Measurements from ENCODE around the gene GRIN3B.

Gene GRIN3B

DNA sequence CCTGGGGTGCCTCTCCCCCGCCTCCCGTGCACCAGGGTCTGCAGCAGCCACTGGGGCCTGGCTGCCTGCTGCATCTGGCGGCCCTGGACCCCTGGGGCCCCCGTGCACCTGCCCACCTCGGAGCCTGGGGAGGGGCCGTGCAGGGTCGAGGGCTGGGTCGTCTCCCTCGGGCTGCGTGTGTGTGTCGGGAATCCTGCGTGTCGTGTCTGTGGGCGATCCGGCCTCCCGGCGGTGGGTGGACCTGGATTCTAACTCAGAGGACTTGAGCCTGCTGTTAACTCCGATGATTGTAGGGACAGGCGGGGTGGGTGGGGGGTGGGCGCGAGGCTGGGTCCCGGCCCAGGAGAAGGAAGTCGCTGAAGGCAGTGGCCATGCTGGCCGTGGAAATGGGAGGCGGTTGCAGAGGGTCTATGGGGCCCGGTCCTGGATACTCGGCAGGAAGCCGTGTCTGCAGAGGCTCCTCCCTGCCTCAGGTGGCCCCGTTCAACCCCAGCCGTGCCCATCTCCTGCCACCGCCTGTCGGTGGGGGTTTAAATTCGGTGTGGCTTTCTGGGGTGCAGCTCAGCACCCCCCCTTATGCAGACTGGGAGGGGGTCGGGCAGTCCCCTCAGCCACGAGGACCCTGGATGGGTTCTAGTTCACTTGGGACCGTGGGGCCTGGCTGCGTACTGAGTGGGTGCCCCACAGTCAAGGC, 25.5 kb upstream of the GRIN3B start:
- Histone ChIP-seq H3K36me3 (ENCODE audit: insufficient read depth, low read length) (peaks cover 23% of the 10 kb centered on the region), H2AFZ (ENCODE audit: low read depth, low read length) (no peak overlapping the region), H3K9me3 (ENCODE audit: low read length) (peaks cover 14% of the 10 kb centered on the region), H3K4me3 (ENCODE audit: low read length) (no peak overlapping the region), H3K27me3 (ENCODE audit: insufficient read depth, low read length) (no peaks in the 10 kb centered on the region), H3K4me1 (ENCODE audit: insufficient read depth, low read length) (peaks cover 6% of the 10 kb centered on the region)

DNA sequence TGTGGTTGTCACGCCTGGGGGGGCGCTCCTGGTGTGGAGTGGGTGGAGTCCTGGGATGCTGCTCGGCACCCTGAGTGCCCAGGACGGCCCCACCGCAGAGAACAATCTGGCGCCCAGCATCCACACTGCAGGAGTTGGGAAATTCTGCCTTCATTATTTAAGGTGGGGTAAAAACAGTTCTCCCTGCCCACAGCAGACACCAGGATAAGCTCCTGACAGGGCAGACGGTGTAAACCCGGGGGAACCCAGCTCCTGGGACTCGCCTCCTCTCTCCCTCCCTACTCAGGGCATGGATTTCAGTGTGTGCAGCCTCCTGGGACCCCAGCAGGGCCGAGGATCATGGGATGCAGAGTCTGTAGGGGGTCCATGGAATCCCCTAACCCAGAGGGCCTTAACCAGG, 23.7 kb upstream of the GRIN3B start:
- Histone ChIP-seq H3K4me1 (ENCODE audit: insufficient read depth, low read length) (peaks cover 16% of the 10 kb centered on the region), H3K4me3 (ENCODE audit: low read length) (no peak overlapping the region), H2AFZ (ENCODE audit: low read depth, low read length) (no peak overlapping the region), H3K36me3 (ENCODE audit: insufficient read depth, low read length) (peaks cover 10% of the 10 kb centered on the region), H3K9me3 (ENCODE audit: low read length) (peaks cover 3% of the 10 kb centered on the region), H3K27me3 (ENCODE audit: insufficient read depth, low read length) (no peaks in the 10 kb centered on the region)

DNA sequence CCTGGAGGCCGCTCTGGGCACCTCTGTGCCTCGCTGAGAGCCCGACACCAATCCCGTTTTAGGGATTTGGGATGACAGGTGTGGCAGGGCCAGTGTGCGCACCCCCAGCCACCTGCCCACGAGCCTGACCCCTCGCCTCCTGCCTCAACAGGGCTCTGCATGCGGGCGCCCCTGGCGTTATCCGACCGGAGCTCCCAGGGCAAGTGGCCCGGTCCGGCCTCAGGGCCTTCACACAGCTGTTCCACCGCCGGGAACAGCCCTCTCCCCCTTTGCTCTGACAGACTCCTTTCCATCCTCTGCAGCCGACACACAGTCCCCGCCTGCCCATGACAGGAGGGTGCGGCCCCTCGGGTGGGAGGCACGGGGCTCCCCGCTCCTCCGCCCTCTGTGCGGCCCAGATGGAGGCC, 23.2 kb upstream of the GRIN3B start:
- no peak overlapping the region for H3K4me3 ChIP-seq (ENCODE audit: low read length)

DNA sequence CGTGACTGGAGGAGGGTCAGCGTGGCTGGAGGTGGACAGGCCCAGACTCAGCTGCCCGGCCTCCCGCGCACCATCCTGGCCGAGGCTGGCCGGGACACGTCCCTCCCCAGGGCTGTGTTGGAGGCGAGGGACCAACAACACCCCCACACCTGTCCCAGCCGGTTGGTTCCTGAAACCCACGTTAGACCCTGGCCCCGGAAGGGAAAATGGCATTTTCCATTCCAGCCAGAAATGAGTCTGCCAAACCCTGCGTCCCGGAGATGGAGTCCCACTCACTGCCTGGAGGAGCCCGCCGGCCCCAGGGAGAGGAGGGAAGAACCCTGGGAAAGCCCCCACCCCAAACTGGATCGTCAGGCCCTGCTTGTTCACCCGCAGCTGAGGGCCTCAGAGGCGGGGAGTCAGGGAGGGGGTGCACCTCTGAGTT, 20.9 kb upstream of the GRIN3B start:
- Histone ChIP-seq H2AFZ (ENCODE audit: low read depth, low read length) (no peak overlapping the region), H3K4me3 (ENCODE audit: low read length) (no peak overlapping the region), H3K36me3 (ENCODE audit: insufficient read depth, low read length) (no peaks in the 10 kb centered on the region), H3K9me3 (ENCODE audit: low read length) (no peaks in the 10 kb centered on the region), H3K4me1 (ENCODE audit: insufficient read depth, low read length) (peaks cover 19% of the 10 kb centered on the region), H3K27me3 (ENCODE audit: insufficient read depth, low read length) (no peaks in the 10 kb centered on the region)

More for the DNA sequence above, 23.2 kb upstream of the GRIN3B start:
- H2AFZ ChIP-seq (ENCODE audit: low read depth, low read length): no peak overlapping the region
- H3K9me3 ChIP-seq (ENCODE audit: low read length): peaks cover 2% of the 10 kb centered on the region
- H3K27me3 ChIP-seq (ENCODE audit: insufficient read depth, low read length): no peaks in the 10 kb centered on the region
- peaks cover 16% of the 10 kb centered on the region for H3K4me1 ChIP-seq (ENCODE audit: insufficient read depth, low read length)
- peaks cover 6% of the 10 kb centered on the region for H3K36me3 ChIP-seq (ENCODE audit: insufficient read depth, low read length)

DNA sequence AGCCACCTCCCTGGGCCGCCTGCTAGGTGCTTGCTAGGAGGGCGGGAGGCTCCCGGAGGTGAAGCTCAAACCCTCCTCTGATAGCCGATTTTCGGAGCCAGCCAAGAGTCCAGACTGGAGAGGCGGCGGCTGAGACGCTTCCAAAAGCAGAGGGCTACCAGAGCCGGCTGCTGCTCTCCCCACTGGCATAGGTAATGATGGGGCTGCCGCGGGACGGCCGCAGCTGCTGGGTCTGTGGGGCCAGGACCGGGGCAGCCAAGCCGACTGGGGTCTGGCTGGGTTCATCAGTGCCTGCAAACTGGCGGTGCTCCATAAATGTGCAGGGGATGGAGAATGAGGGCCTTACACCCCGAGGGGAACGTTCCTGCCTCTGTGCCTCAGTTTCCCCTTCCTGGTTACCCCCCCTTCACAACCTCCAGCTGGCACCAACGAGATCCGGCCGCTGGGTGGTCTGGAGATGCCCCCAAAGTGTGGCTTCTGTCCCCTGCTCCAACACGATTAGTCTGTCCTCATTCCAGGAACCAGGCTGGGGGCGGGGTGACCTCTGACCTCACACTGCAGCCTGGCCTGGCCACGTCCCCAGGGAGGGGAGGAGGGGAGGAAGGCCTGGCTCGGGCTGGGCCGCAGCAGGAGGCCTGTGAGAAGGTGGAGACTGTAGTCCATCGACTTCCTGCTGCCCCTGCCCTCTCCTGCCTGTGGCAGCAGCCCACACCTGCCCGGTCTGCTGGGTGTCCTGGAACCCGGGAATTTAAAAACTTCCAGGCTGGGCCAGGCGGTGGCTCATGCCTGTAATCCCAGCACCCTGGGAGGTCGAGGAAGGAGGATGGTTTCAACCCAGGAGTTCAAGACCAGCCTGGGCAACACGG, 19.9 kb upstream of the GRIN3B start:
- H3K4me3 ChIP-seq (ENCODE audit: low read length): peak overlapping the region; percentile 2
- H3K4me1 ChIP-seq (ENCODE audit: insufficient read depth, low read length): peaks cover 23% of the 10 kb centered on the region
- H3K9me3 ChIP-seq (ENCODE audit: low read length): no peaks in the 10 kb centered on the region
- H2AFZ ChIP-seq (ENCODE audit: low read depth, low read length): no peak overlapping the region
- H3K36me3 ChIP-seq (ENCODE audit: insufficient read depth, low read length): no peaks in the 10 kb centered on the region
- H3K27me3 ChIP-seq (ENCODE audit: insufficient read depth, low read length): no peaks in the 10 kb centered on the region

DNA sequence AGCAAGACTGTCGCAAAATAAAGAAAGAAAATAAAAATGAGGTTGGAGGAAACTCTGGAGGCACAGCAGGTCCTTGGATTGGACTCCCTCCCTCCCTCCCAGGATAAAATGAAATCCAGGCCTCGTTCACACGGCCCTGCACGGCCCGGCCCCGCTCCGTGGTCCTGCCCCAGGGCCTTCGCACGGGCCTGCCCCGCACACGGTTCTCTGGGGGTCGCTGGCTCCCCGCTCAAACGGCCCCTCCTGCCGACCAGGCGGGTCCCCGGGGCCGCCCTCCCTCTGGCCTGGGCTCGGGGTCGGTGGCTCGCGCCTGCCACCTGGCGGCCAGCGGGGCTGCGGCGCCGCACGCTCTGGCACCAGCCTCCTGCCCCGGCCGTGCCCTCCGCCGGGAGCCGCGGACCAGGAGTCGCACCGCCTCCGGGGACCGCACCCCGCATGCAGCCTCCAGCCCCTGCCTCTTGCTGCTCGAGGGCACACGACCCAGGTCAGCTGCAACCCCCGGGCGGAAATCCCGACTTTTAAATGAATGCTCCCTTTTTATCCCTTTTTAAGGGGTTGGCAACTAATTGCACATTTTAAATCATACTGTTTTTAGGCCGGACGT, 17.6 kb upstream of the GRIN3B start:
- H3K4me3 ChIP-seq (ENCODE audit: low read length): peak overlapping the region; percentile 3
- peaks cover 23% of the 10 kb centered on the region for H3K4me1 ChIP-seq (ENCODE audit: insufficient read depth, low read length)
- no peaks in the 10 kb centered on the region for H3K9me3 ChIP-seq (ENCODE audit: low read length)
- no peak overlapping the region for H2AFZ ChIP-seq (ENCODE audit: low read depth, low read length)
- no peaks in the 10 kb centered on the region for H3K27me3 ChIP-seq (ENCODE audit: insufficient read depth, low read length)
- H3K36me3 ChIP-seq (ENCODE audit: insufficient read depth, low read length): peaks cover 17% of the 10 kb centered on the region

DNA sequence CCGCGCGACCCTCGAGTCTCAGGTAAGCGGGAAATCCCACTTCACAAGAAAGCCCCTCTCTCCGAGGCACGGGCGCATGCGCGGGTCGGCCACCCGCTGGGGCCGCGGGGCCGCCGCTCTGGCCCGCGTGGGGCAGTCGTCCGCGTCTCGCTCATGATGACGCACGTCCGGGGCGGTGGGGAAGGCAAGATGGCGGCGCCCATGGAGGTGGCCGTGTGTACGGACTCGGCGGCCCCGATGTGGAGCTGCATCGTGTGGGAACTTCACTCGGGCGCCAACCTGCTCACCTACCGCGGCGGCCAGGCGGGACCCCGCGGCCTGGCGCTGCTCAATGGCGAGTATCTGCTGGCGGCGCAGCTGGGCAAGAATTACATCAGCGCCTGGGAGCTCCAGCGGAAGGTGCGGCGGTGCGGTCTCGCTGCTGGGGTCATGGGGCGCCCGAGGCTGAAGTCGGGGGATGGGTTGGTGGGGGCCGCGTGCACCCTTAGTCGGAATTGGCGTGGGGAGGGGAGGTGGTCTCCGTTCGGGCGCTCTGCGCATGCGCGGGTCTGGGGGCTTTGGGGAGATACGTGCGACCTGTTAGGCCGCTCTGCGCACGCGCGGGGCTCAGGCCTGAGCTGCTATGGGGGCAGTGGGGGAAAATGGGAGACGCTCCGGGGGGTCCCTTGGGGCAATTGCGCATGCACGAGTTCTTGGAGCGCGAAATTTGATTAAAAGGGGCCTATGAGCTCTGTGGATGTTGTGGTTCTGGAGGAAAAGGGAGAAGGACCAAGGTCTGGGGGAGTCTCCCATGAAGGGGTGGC, 15.9 kb upstream of the GRIN3B start, which contains the start of gene WDR18:
Gene WDR18, plus strand, starts transcription at position 181 of the 803 bp plus-strand sequence. Its CDS starts 9 bp downstream, at position 190.
- H3K4me3 ChIP-seq (ENCODE audit: low read length): peak within 1 kb of the TSS; percentile 84
- no peaks in the 10 kb centered on the region for H3K27me3 ChIP-seq (ENCODE audit: insufficient read depth, low read length)
- H3K4me1 ChIP-seq (ENCODE audit: insufficient read depth, low read length): peaks cover 19% of the 10 kb centered on the region
- no peaks in the 10 kb centered on the region for H3K9me3 ChIP-seq (ENCODE audit: low read length)
- H2AFZ ChIP-seq (ENCODE audit: low read depth, low read length): peak within 1 kb of the TSS; percentile 28
- H3K36me3 ChIP-seq (ENCODE audit: insufficient read depth, low read length): peaks cover 27% of the 10 kb centered on the region

DNA sequence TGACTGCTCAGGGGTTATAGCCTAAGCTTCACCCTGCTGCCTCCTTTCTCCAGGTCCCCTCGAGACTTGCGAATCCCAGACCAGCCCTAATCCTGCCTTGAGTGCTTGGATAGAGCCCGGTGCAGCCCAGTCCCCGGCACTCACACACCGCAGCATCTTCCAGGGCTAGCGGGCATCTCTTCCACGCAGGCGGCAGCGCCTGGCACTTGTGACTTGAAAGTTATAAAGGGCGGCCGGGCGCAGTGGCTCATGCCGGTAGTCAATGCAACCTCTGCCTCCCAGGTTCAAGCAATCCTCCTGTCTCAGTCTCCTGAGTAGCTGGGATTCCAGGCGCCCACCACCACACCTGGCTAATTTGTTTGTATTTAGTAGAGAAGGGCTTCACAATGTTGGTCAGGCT, 14.1 kb upstream of the GRIN3B start:
- peaks cover 44% of the 10 kb centered on the region for H3K36me3 ChIP-seq (ENCODE audit: insufficient read depth, low read length)

DNA sequence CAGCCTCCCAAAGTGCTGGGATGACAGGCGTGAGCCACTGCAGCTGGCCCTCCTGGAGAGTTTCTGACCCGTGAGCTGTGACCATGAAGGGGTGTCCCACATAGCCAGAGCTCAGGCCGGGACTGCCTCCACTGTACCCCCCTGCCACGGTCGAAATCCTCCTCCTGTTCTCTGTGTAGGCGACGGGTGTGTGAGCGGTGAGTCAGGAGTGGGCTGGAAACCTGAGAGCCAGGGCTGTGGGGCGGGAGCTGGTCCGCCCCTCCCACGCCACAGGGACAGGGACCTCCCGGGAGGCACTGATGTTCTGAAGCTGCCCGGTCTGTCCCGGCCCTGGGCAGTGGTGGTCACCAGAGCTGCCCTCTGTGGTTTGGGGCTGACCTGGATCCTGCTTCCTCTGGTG, 12.1 kb upstream of the GRIN3B start:
- Histone ChIP-seq H3K4me3 (ENCODE audit: low read length) (no peak overlapping the region), H2AFZ (ENCODE audit: low read depth, low read length) (no peak overlapping the region), H3K36me3 (ENCODE audit: insufficient read depth, low read length) (peaks cover 55% of the 10 kb centered on the region), H3K9me3 (ENCODE audit: low read length) (peaks cover 5% of the 10 kb centered on the region), H3K27me3 (ENCODE audit: insufficient read depth, low read length) (no peaks in the 10 kb centered on the region), H3K4me1 (ENCODE audit: insufficient read depth, low read length) (peaks cover 7% of the 10 kb centered on the region)

More for the DNA sequence above, 14.1 kb upstream of the GRIN3B start:
- Histone ChIP-seq H3K27me3 (ENCODE audit: insufficient read depth, low read length) (no peaks in the 10 kb centered on the region), H3K4me3 (ENCODE audit: low read length) (no peak overlapping the region), H3K4me1 (ENCODE audit: insufficient read depth, low read length) (peaks cover 7% of the 10 kb centered on the region), H3K9me3 (ENCODE audit: low read length) (peaks cover 4% of the 10 kb centered on the region), H2AFZ (ENCODE audit: low read depth, low read length) (no peak overlapping the region)

DNA sequence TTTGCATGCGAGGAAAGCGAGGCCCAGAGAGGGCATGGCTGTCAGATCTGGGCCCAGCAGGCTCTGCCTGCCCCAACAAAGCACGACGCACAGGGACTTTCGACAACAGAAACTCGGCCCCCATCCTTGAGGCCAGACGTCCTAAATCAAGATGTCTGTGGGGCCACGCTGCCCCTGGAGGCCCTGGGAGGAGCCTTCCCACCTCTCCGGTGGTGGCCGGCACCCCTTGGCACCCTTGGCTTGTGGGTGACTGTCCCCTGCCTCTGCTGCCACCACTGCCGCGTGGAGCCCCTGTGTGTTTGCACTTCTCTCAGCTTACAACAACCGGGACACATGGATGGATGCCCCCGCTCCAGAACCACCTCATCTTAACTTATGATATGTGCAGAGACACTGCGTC, 11.7 kb upstream of the GRIN3B start:
- Histone ChIP-seq H3K4me3 (ENCODE audit: low read length) (no peak overlapping the region), H3K27me3 (ENCODE audit: insufficient read depth, low read length) (no peaks in the 10 kb centered on the region), H3K36me3 (ENCODE audit: insufficient read depth, low read length) (peaks cover 59% of the 10 kb centered on the region), H3K4me1 (ENCODE audit: insufficient read depth, low read length) (peaks cover 7% of the 10 kb centered on the region), H3K9me3 (ENCODE audit: low read length) (peaks cover 5% of the 10 kb centered on the region), H2AFZ (ENCODE audit: low read depth, low read length) (no peak overlapping the region)

DNA sequence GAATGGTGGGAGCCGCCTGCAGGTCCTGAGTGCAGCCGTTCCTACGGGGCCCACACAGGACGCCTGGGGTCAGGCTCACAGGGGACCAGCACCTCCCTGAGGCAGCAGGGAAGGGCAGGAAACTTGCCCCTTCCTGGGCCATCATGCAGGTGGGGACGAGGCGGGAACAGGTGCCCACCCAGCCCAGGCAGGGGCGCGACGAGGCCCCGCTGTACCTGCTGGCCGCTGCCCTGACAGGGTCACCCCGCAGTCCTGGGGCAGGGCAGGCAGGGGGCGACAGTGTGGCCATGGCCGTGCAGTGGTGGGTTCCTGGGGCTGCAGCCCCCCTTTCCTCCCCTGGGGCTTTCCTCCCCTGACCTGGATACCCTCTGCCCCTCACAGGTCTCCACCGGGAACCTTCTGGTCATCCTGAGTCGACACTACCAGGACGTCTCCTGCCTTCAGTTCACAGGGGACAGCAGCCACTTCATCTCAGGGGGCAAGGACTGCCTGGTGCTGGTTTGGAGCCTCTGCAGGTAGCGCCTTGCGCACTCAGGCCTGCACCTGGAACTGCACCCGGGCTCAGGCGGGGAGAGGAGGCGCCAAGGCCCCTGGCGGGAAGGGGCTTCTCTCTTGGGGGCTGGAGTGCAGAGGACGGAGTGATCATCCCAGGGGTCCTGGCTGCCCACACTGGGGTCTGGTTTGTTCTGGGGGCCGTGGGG, 10.7 kb upstream of the GRIN3B start:
- Histone ChIP-seq H3K4me3 (ENCODE audit: low read length) (no peak overlapping the region), H3K27me3 (ENCODE audit: insufficient read depth, low read length) (no peaks in the 10 kb centered on the region), H2AFZ (ENCODE audit: low read depth, low read length) (no peak overlapping the region), H3K36me3 (ENCODE audit: insufficient read depth, low read length) (peaks cover 64% of the 10 kb centered on the region), H3K4me1 (ENCODE audit: insufficient read depth, low read length) (peaks cover 4% of the 10 kb centered on the region), H3K9me3 (ENCODE audit: low read length) (peaks cover 5% of the 10 kb centered on the region)

DNA sequence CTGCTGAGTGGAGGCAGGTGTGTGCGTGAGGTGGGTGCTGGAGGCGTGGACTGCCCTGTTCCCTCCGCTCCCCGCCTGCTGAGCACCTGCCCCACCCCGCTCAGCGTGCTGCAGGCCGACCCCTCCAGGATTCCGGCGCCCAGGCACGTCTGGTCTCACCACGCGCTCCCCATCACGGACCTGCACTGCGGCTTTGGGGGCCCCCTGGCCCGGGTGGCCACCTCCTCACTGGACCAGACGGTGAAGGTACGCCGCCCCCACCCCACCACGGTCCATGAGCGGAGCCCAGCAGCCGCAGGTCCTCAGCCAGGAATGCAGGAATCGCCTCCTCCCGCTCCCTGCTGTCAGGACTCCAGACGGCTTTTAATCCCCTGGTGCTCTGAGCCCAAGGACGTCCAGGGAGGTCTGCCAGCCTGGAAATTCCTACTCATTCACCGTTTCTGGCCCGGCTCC, 10.1 kb upstream of the GRIN3B start:
- Histone ChIP-seq H3K9me3 (ENCODE audit: low read length) (peaks cover 5% of the 10 kb centered on the region), H3K4me3 (ENCODE audit: low read length) (no peak overlapping the region), H2AFZ (ENCODE audit: low read depth, low read length) (no peak overlapping the region), H3K36me3 (ENCODE audit: insufficient read depth, low read length) (peaks cover 67% of the 10 kb centered on the region), H3K27me3 (ENCODE audit: insufficient read depth, low read length) (no peaks in the 10 kb centered on the region), H3K4me1 (ENCODE audit: insufficient read depth, low read length) (no peaks in the 10 kb centered on the region)

All from neuron (in vitro differentiated cells).